Esophagus squamous epithelium (tissue), 5 donors: Measurements from ENCODE around the gene ALDH1A3. TPM values are rescaled to one million over a fixed set of nuclear protein-coding genes. Genes with fewer than 3 reads are reported as not detected.

Experiments used
- DNase-seq: peaks from one replicate; lab custom pipeline; 2025; lab: John Stamatoyannopoulos, UW
- H3K27ac ChIP-seq, 4 donors: fragments of 200-600 bp; sonication (generic); one replicate each; pipeline ENCODE4 v1.5.1; 2016 to 2019; ENCODE audit warnings: mild to moderate bottlenecking in 1 of 4
- H3K27me3 ChIP-seq, 4 donors: fragments of 200-600 bp; sonication (generic); 1 replicate in 3 of 4; 2 replicates in 1 of 4; pipeline versions ENCODE4 v1.5.1 to v1.6.0; 2017 to 2021; ENCODE audit warnings: antibody characterized with exemption in 1 of 4
- H3K36me3 ChIP-seq, 3 donors: fragments of 200-600 bp; sonication (generic); one replicate each; pipeline ENCODE4 v1.5.1; 2016 to 2019
- H3K4me1 ChIP-seq, 3 donors: fragments of 200-600 bp; sonication (generic); one replicate each; pipeline ENCODE4 v1.5.1; 2017 to 2019
- H3K4me3 ChIP-seq, 4 donors: fragments of 200-600 bp; sonication (generic); 1 replicate in 3 of 4; 2 replicates in 1 of 4; pipeline ENCODE4 v1.5.1; 2016 to 2019; ENCODE audit warnings: mild to moderate bottlenecking in 2 of 4, moderate library complexity in 1 of 4
- H3K9me3 ChIP-seq, 3 donors: fragments of 200-600 bp; sonication (generic); one replicate each; pipeline ENCODE4 v1.5.1; 2016 to 2019
- POLR2A ChIP-seq, 4 donors: fragments of 450-650 bp; IDR thresholded peaks; one replicate each; pipeline ENCODE4 v1.6.1; 2017; ENCODE audit warnings: antibody characterized with exemption in 4 of 4, mild to moderate bottlenecking in 4 of 4, moderate library complexity in 3 of 4
- WGBS, 2 donors: methylation state at CpG; one replicate each; pipeline ENCODE4 v1.1.5; 2018; 5-methylcytosine and 5-hydroxymethylcytosine counted together
- intact Hi-C: fragments of 100-400 bp; cut with DNase I; formaldehyde crosslinking; loops from one replicate; pipeline ENCODE4 v1.15.0; 2022
- total RNA-seq, 4 donors: library from RNA; depleted of rRNA; stranded (reverse); fragments of >200 nt; gene quantifications; one replicate each; pipeline ENCODE4 v1.1.0, GENCODE V29; 2016
- TF ChIP-seq, protein P1 (sequence below), 6 experiments: fragments of 450-650 bp in 4 of 6; fragments of 200-600 bp in 2 of 6; sonication (generic) in 2 of 6; IDR thresholded peaks; one replicate each; pipeline ENCODE4 v1.5.1; 2016 to 2019; ENCODE audit warnings: antibody characterized with exemption in 6 of 6, mild to moderate bottlenecking in 4 of 6, moderate library complexity in 4 of 6
- donor health status: DM: yes; HTN: yes; CAD: no.

ALDH1A3 gene
- total RNA-seq, 4 donors from 2014 or later: 31.9 to 63.0 (median 38.1) TPM

DNA sequence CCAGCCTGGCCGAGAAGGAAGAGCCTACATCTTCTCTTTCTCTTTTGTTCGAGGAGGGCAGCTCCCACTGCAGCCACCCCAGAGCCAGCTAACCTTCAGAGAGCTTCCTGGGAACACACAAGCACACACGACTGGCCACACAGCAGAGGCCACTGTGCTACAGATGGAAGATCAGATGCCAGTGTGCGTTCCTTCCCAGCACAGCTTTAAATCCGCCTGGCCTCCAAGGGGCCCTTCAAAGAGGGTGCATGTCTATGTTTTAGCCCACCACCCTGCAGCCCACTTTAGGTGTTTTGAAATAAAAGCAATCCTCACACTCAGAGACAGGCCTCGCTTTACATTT is 12.4 kb downstream of the ALDH1A3 start:
- Histone ChIP-seq H3K9me3 (no peaks in the 10 kb centered on the region), H3K27ac (no peak overlapping the region), H3K36me3 (peaks cover 0 to 5% (median 0%) of the 10 kb centered on the region in 3 donors), H3K4me3 (no peak overlapping the region), H3K27me3 (peaks cover 0 to 11% (median 0%) of the 10 kb centered on the region in 4 donors), H3K4me1 (peaks cover 4 to 28% (median 5%) of the 10 kb centered on the region in 3 donors)
- DNase-seq: no peak
- intact Hi-C loops: no loop called here
- TF ChIP-seq, protein P1, sequence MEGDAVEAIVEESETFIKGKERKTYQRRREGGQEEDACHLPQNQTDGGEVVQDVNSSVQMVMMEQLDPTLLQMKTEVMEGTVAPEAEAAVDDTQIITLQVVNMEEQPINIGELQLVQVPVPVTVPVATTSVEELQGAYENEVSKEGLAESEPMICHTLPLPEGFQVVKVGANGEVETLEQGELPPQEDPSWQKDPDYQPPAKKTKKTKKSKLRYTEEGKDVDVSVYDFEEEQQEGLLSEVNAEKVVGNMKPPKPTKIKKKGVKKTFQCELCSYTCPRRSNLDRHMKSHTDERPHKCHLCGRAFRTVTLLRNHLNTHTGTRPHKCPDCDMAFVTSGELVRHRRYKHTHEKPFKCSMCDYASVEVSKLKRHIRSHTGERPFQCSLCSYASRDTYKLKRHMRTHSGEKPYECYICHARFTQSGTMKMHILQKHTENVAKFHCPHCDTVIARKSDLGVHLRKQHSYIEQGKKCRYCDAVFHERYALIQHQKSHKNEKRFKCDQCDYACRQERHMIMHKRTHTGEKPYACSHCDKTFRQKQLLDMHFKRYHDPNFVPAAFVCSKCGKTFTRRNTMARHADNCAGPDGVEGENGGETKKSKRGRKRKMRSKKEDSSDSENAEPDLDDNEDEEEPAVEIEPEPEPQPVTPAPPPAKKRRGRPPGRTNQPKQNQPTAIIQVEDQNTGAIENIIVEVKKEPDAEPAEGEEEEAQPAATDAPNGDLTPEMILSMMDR (IDR thresholded peaks at IDR 0.05): no peak
- no peak for TF ChIP-seq POLR2A (IDR thresholded peaks at IDR 0.05)
- WGBS, 2 donors: 83 to 100% methylated on average over 1 to 4 of the region's 6 CpGs

DNA sequence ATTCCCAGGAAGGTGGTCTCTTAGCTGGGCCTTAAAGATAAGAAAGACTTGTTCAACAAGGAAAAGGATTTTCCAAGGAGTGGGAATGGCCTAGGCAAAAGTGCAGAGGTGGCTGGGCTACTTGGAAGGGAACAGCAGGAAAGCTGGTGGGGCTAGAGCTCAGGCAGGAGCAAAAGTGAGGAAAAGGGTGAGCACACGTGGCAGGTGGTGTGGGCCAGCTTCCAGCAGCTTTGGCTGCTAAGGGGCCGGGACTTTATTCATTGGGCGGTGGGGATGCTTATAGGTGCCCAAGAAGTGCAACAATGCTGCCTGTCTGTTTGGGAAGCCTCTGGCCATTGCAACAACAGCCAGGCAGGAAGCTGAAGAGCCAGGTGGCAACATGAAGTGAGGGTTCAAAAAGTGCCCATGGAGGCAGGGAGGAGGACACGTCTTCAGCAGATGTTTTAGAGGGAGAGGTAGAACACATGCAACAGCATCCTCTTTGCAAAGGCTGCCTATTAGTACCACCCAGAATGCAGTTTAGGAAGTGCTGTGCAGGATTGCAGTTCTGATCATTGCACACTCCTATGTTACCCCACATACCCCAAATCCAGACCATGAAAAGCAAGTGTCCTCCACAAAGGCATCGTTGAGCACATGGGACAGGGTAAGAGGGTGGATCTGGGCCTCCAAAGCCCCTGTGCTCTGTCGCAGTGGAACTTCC is 13.8 kb downstream of the ALDH1A3 start:
- DNase-seq: no peak
- no peak for TF ChIP-seq POLR2A (IDR thresholded peaks at IDR 0.05)
- TF ChIP-seq, protein P1 (IDR thresholded peaks at IDR 0.05): no peak
- Histone ChIP-seq H3K4me3 (no peak overlapping the region), H3K27me3 (peaks cover 0 to 8% (median 0%) of the 10 kb centered on the region in 4 donors), H3K4me1 (peaks cover 4 to 28% (median 5%) of the 10 kb centered on the region in 3 donors), H3K27ac (no peak overlapping the region), H3K36me3 (peaks cover 0 to 13% (median 0%) of the 10 kb centered on the region in 3 donors), H3K9me3 (no peaks in the 10 kb centered on the region)
- intact Hi-C loops: no loop called here
- 82 to 85% methylated on average over 5 to 6 of the region's 6 CpGs for WGBS, 2 donors

DNA sequence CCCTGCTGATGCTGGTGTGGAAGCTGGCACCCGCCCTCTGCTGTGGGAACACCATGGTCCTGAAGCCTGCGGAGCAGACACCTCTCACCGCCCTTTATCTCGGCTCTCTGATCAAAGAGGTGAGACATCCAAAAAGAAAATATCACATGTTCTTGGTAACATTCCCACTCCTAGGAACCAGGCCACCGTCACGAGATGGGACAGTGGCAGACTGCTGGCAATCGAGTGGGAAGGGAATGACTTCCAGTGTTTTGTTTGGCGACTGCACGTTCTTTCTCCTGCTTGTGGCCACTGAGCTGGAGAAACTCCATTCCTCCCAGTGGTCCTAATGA is 14.3 kb downstream of the ALDH1A3 start:
- Histone ChIP-seq H3K36me3 (peaks cover 0 to 13% (median 0%) of the 10 kb centered on the region in 3 donors), H3K4me3 (no peak overlapping the region), H3K4me1 (peaks cover 2 to 23% (median 3%) of the 10 kb centered on the region in 3 donors), H3K9me3 (no peaks in the 10 kb centered on the region), H3K27ac (no peak overlapping the region), H3K27me3 (peaks cover 0 to 8% (median 0%) of the 10 kb centered on the region in 4 donors)
- no peak for TF ChIP-seq POLR2A (IDR thresholded peaks at IDR 0.05)
- TF ChIP-seq, protein P1 (IDR thresholded peaks at IDR 0.05): no peak
- DNase-seq: no peak
- intact Hi-C loops: no loop called here
- 69 to 91% methylated on average over 5 to 9 of the region's 9 CpGs for WGBS, 2 donors

DNA sequence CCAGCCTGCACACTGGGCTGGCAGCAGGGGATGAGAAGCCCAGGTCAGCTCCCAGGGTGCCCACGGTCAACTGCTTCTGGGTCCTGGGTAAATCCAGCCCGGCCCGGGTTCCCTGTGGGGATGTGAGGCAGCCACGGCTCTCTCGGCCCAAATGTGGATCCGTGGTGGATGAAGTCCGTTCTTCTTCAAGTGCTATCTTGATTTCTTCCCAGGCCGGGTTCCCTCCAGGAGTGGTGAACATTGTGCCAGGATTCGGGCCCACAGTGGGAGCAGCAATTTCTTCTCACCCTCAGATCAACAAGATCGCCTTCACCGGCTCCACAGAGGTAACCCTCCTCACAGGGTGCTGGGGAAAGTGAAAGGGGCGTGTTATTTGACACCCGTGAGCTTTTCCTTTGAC is 16.1 kb downstream of the ALDH1A3 start:
- WGBS, 2 donors: 86 to 88% methylated on average over 4 to 11 of the region's 13 CpGs
- DNase-seq: no peak

More for the DNA sequence above, 16.1 kb downstream of the ALDH1A3 start:
- Histone ChIP-seq H3K27ac (no peak overlapping the region), H3K9me3 (no peaks in the 10 kb centered on the region), H3K4me1 (peaks cover 2 to 15% (median 5%) of the 10 kb centered on the region in 3 donors), H3K4me3 (no peak overlapping the region), H3K27me3 (peaks cover 0 to 8% (median 0%) of the 10 kb centered on the region in 4 donors), H3K36me3 (peaks cover 0 to 13% (median 0%) of the 10 kb centered on the region in 3 donors)
- TF ChIP-seq POLR2A (IDR thresholded peaks at IDR 0.05): no peak
- TF ChIP-seq, protein P1 (IDR thresholded peaks at IDR 0.05): no peak
- intact Hi-C loops: no loop called here
